ENCODE measurements around the gene STRIT1. TPM values are rescaled to one million over a fixed set of nuclear protein-coding genes. Genes with fewer than 3 reads are reported as not detected.

The STRIT1 gene
- total and polyA plus RNA-seq, 9 of the 15 experiments (the other 6 are each of a cell fraction or from before 2014, with no cell fraction given), result not detected

GRCh38 chr3:155334914-155335723, 41.6 kb upstream of the STRIT1 start (continued):
- no peak for TF ChIP-seq ZBTB34 (CRISPR knock-in tag; IDR thresholded peaks at IDR 0.05)
- TF ChIP-seq RCOR1 (IDR thresholded peaks at IDR 0.05; ENCODE audit: borderline replicate concordance in 1 of 2, low read depth in 2 of 2, low read length in 2 of 2), result peak; percentile 41 to 80; a peak in 2 of 4 replicates
- peak; percentile 79 for TF ChIP-seq KLF16 (IDR thresholded peaks at IDR 0.05)
- TF ChIP-seq TRIM28 (IDR thresholded peaks at IDR 0.05), result peak; percentile 16; the same call in 1 of the 2 replicates
- TF ChIP-seq THRAP3 (IDR thresholded peaks at IDR 0.05; ENCODE audit: borderline replicate concordance), result no peak
- TF ChIP-seq, protein P1, sequence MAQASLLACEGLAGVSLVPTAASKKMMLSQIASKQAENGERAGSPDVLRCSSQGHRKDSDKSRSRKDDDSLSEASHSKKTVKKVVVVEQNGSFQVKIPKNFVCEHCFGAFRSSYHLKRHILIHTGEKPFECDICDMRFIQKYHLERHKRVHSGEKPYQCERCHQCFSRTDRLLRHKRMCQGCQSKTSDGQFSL (CRISPR knock-in tag; IDR thresholded peaks at IDR 0.05), result no peak
- TF ChIP-seq, protein P1 (tag; IDR thresholded peaks at IDR 0.05), result no peak
- TF ChIP-seq ZNF263 (CRISPR knock-in tag; IDR thresholded peaks at IDR 0.05; ENCODE audit: borderline replicate concordance), result no peak
- TF ChIP-seq ZBTB26 (CRISPR knock-in tag; IDR thresholded peaks at IDR 0.05), result no peak
- TF ChIP-seq SMARCB1 (IDR thresholded peaks at IDR 0.05; ENCODE audit: insufficient read length, low read depth), result no peak
- no peak for TF ChIP-seq SREBF1 (IDR thresholded peaks at IDR 0.05; ENCODE audit: borderline replicate concordance, low read depth, low read length)
- TF ChIP-seq, protein P2, sequence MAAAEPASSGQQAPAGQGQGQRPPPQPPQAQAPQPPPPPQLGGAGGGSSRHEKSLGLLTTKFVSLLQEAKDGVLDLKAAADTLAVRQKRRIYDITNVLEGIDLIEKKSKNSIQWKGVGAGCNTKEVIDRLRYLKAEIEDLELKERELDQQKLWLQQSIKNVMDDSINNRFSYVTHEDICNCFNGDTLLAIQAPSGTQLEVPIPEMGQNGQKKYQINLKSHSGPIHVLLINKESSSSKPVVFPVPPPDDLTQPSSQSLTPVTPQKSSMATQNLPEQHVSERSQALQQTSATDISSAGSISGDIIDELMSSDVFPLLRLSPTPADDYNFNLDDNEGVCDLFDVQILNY (CRISPR knock-in tag; IDR thresholded peaks at IDR 0.05), result no peak
- TF ChIP-seq RBBP5 (IDR thresholded peaks at IDR 0.05; ENCODE audit: borderline replicate concordance, insufficient read depth, low read length, poor library complexity, severe bottlenecking), result peak; percentile 71
- no peak for TF ChIP-seq KDM4B (IDR thresholded peaks at IDR 0.05; ENCODE audit: borderline replicate concordance in 2 of 2, low read depth in 1 of 2)
- TF ChIP-seq ZNF780A (CRISPR knock-in tag; IDR thresholded peaks at IDR 0.05), result no peak
- TF ChIP-seq ZNF431 (CRISPR knock-in tag; IDR thresholded peaks at IDR 0.05), result peak; percentile 62
- no peak for TF ChIP-seq ZNF277 (CRISPR knock-in tag; IDR thresholded peaks at IDR 0.05; ENCODE audit: borderline replicate concordance)
- TF ChIP-seq ZBTB17 (CRISPR knock-in tag; IDR thresholded peaks at IDR 0.05), result 0 out of 2 replicates have a peak, but pooled peaks have one; percentile 53
